HL-60 (cell line): ENCODE measurements around the gene SNAI3.

ENCODE experiments used
- DNase-seq, 2 experiments: peaks; one replicate each; pipeline ENCODE4 v3.0.0-alpha.2; 2010 to 2020; ENCODE audit warnings: low read depth in 1 of 2, low spot score in 1 of 2
- H3K27ac ChIP-seq: fragments of 250-450 bp; sonication (Bioruptor Pico); replicated peaks from 2 replicates; pipeline ENCODE4 v1.5.1; 2020; ENCODE audit warnings: mild to moderate bottlenecking, moderate library complexity
- H3K27me3 ChIP-seq: fragments of 250-450 bp; sonication (Bioruptor Pico); 2 replicates; pipeline ENCODE4 v1.5.1; 2021; ENCODE audit warnings: mild to moderate bottlenecking, moderate library complexity; ENCODE audit not compliant: insufficient read depth, poor library complexity, severe bottlenecking
- H3K4me3 ChIP-seq: replicated peaks from 2 replicates; pipeline ENCODE4 v1.5.1; 2011; ENCODE audit warnings: mild to moderate bottlenecking, control low read depth, low read length; ENCODE audit not compliant: insufficient read depth
- GABPA ChIP-seq: IDR thresholded peaks from 2 replicates; pipeline ENCODE4 v1.6.1; 2012; ENCODE audit warnings: low read depth
- POLR2AphosphoS5 ChIP-seq: IDR thresholded peaks from 2 replicates; pipeline ENCODE4 v1.6.1; 2012; ENCODE audit warnings: low read depth
- SPI1 ChIP-seq: IDR thresholded peaks from 2 replicates; pipeline ENCODE4 v1.6.1; 2012; ENCODE audit warnings: low read depth, mild to moderate bottlenecking, borderline replicate concordance
- TF ChIP-seq, protein P1 (sequence below): IDR thresholded peaks from one replicate; pipeline ENCODE4 v1.5.1; 2011; ENCODE audit warnings: low read length, control low read depth, inconsistent platforms; ENCODE audit not compliant: insufficient read depth
- TF ChIP-seq, protein P2 (sequence below): IDR thresholded peaks from 2 replicates; pipeline ENCODE4 v1.6.1; 2012; ENCODE audit warnings: low read depth; ENCODE audit not compliant: insufficient replicate concordance

SNAI3 gene

DNA sequence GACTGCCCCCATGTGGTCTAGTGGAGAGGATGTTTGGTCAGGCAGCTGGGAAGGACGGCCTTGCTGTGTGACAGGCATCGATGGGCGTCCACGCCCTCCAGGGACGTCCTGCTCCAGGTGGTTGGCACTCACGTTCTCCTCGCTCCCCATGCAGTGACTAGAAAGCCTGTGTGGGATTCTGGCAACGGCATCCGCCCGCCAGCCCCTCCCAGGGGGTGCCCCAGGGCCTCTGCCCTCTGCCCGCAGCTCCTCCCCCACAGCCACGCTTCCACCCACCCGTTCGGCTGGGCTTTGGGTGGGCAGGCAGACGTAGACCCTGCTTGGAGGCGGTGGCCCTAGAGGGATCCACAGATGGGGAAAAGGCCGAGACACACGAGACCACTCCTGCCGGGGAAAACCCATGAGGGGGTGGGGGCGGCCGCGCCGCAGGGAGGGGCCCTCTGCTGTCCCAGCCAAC is 52.6 kb downstream of the SNAI3 start:
- TF ChIP-seq, protein P1, sequence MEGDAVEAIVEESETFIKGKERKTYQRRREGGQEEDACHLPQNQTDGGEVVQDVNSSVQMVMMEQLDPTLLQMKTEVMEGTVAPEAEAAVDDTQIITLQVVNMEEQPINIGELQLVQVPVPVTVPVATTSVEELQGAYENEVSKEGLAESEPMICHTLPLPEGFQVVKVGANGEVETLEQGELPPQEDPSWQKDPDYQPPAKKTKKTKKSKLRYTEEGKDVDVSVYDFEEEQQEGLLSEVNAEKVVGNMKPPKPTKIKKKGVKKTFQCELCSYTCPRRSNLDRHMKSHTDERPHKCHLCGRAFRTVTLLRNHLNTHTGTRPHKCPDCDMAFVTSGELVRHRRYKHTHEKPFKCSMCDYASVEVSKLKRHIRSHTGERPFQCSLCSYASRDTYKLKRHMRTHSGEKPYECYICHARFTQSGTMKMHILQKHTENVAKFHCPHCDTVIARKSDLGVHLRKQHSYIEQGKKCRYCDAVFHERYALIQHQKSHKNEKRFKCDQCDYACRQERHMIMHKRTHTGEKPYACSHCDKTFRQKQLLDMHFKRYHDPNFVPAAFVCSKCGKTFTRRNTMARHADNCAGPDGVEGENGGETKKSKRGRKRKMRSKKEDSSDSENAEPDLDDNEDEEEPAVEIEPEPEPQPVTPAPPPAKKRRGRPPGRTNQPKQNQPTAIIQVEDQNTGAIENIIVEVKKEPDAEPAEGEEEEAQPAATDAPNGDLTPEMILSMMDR: no peak
- TF ChIP-seq POLR2AphosphoS5 (no peak), GABPA (no peak), SPI1 (no peak)
- TF ChIP-seq, protein P2, sequence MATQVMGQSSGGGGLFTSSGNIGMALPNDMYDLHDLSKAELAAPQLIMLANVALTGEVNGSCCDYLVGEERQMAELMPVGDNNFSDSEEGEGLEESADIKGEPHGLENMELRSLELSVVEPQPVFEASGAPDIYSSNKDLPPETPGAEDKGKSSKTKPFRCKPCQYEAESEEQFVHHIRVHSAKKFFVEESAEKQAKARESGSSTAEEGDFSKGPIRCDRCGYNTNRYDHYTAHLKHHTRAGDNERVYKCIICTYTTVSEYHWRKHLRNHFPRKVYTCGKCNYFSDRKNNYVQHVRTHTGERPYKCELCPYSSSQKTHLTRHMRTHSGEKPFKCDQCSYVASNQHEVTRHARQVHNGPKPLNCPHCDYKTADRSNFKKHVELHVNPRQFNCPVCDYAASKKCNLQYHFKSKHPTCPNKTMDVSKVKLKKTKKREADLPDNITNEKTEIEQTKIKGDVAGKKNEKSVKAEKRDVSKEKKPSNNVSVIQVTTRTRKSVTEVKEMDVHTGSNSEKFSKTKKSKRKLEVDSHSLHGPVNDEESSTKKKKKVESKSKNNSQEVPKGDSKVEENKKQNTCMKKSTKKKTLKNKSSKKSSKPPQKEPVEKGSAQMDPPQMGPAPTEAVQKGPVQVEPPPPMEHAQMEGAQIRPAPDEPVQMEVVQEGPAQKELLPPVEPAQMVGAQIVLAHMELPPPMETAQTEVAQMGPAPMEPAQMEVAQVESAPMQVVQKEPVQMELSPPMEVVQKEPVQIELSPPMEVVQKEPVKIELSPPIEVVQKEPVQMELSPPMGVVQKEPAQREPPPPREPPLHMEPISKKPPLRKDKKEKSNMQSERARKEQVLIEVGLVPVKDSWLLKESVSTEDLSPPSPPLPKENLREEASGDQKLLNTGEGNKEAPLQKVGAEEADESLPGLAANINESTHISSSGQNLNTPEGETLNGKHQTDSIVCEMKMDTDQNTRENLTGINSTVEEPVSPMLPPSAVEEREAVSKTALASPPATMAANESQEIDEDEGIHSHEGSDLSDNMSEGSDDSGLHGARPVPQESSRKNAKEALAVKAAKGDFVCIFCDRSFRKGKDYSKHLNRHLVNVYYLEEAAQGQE: no peak
- H3K27ac ChIP-seq: no peak overlapping the region
- peak in 1 of 2 experiments; percentile 28 for DNase-seq
- H3K27me3 ChIP-seq: no peaks in the 10 kb centered on the region
- peak overlapping the region; percentile 30 for H3K4me3 ChIP-seq

DNA sequence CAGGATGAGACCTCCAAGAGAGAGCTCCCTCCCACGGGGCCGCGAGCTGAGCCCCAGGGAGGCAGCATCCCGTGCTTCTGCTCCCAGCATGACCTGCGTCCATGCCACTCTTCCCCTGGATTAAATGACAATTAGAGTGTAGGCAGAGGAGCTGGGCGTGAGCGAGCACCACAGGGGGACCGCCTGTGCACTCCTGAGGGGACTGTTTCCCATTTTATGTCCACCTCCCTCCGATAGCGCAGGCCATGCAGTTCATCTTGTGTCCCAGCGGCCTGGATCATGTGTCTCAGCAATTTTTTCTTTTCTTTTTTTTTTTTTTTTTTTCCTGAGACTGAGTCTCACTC is 53.7 kb downstream of the SNAI3 start:
- no peak for DNase-seq
- TF ChIP-seq GABPA (no peak), POLR2AphosphoS5 (no peak), SPI1 (no peak)
- TF ChIP-seq, protein P1: no peak
- TF ChIP-seq, protein P2: no peak
- no peak overlapping the region for H3K4me3 ChIP-seq
- no peak overlapping the region for H3K27ac ChIP-seq
- no peaks in the 10 kb centered on the region for H3K27me3 ChIP-seq

DNA sequence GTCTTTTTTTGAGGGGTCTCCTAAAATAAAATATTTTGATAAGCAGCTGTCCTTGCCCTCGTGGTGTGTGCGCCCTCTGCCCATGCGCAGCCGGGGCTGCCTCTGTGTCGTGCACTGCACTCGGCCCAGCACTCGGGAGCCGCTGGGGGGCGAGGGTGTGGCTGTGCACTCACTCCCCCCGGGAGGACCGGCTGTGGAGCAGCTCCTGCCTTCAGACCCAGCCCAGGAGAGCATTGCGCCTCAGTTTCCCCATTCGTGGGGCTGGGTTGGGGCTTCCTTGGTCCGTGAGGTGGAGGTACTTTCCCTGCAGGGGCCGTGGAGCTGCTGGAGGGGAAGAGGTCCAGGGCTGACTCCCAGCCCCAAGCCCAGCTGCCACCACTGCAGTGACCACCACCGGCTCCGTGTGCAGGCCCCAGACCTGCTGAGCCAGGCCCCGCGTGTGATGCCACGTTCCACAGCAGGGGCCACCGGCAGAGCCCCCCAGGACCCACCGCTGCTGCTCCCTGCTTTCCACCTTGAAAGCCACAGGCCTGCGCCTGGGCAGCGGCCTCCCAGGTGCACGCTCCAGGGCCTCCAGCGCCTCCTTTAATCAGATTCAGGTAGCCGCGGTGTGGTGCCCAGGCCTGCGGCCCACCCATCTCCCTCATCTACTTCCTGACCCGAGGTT is 54.3 kb downstream of the SNAI3 start:
- Histone ChIP-seq H3K27ac (no peak overlapping the region), H3K4me3 (no peak overlapping the region), H3K27me3 (no peaks in the 10 kb centered on the region)
- TF ChIP-seq, protein P2: no peak
- no peak for TF ChIP-seq SPI1
- TF ChIP-seq, protein P1: no peak
- no peak for TF ChIP-seq GABPA
- TF ChIP-seq POLR2AphosphoS5: no peak
- no peak for DNase-seq
